GM21447 (cell line): ENCODE measurements around the gene ARHGEF33.
"Not testable (repeated sequence)": the region's sequence is repeated elsewhere in the genome, so short reads cannot be mapped to it uniquely, and the experiment has no call there.

Experiments used
- ATAC-seq: cut with Tn5 transposase; IDR thresholded peaks from one replicate; pipeline ENCODE4 v1.9.1; 2021; ENCODE audit not compliant: unreplicated experiment

Gene ARHGEF33

DNA sequence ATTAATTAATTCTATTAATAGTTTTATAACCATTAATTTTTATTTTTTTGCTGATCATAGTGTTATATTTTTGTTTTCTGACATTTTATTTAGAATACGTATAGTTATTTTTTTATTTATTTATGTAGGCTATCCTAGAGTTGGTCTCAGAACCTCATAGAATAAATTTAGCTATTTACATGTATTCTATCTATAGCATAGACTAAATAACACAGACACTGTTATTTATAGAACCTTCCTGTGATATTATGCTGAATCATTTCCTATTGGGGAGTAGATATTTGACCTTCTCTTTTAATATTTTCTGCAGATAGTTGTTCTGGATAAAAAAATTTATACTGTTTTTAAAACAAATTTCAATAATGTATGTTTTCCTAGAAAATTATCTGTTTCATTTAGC is 20.2 kb downstream of the ARHGEF33 start:
- ATAC-seq: no peak

DNA sequence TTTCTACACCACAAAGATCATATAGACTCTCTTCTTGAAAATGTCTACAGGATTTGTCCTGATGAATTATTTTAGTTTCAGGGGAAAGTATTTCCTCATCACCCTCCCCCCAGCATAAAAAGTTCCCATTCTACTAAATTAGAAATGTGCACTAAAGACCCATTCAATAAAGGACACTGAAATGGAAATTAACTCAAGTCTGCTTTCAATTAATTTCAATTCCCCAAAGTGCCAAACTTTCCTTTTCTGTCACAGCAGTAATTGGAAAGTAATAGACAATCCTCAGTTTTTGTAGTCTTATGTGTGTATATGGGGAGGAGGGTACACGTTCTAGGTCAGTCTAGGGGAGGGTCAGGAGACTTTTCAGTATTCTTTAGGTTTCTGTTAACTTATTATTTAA is 21.5 kb downstream of the ARHGEF33 start:
- no peak for ATAC-seq

DNA sequence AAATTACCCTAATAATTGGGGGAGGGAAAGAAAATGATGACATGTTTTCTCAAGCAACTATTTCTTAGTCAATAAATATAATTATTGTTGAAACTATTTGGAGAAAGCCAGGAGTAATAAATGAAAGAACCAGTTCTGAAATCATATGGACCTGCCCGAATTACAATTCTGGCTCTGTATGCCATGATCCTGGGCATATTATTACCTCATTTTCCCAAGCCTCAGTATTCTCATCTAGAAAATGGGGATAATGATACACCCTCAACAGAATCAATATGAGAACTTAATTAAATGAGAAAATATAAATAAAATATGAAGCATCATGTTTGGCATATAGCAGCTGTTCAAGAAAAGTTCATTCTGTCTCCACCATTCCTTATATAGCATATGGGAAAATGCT is 22.9 kb downstream of the ARHGEF33 start:
- no peak for ATAC-seq

DNA sequence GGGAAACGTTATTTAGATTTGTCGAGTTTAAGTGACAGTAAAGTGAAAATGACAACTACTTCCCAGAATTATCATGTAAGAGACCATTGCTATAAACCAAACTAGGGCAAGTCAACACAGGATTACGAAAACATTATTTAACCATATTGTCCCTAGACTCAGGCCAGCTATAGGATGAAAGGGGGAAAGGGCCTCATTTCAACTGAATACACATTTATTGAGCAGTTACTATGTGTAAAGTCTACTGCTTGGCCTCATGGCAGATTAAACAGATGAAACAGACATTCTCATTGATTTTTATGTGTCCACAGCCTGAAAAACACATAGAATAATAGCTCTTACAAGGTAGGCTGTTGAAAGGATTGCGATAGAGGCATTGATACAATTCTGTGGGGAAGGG is 32.7 kb downstream of the ARHGEF33 start:
- ATAC-seq: no peak

DNA sequence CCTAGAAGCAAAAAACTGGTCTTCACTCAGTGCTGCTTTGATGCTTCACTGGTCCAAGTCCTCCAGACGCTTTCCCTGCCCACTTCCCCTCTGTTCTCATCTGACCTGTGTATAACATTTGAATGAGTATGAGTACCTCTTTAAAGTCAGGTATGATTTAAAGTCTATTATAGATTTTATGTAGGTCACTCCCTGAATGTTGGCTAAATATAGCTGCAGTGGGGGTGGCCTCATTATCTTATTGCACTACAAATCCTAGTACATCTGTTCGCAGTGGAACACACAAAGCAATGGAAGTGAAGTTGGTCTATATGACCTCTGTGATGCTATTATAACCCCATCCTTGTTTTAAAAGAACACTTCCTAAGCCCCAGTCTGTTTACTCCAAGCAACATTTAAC is 33.2 kb downstream of the ARHGEF33 start:
- ATAC-seq: no peak

DNA sequence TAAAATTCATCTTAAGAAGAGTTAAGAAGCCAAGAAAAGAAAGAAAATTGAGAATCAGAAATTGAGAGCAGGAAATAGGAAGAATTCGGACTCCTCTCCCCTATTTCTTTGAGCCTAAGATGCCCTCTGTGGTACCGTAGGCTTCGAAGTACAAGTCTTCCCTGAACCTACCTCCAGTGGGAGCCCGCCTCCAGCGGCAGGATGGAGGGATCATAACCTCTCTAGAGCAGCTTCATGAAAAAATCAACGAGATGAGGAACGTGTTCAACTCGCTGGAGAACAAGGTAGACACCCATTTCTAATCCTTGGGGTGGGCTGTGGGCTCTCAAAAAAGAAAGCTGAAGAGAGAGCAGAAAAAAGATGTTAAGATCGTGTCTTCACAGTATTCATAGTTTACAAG is 36.3 kb downstream of the ARHGEF33 start:
- ATAC-seq: no peak

DNA sequence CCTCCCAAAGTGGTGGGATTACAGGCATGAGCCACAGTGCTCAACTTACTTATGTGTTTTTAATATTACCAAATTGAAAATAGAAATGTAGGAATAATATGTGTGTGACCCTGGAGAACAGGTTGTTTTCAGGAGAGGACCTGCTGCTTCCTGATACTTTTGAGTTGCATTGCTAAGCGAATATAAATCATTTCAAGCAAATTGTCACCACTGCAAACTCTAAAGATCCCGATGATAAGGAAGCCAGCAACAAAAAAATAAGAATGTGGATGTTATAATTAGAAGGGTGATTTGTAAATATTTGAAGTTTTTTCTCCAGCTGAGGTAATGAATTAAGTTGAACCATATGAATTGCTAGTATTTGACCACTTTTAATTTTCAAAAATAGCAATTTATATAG is 40.9 kb downstream of the ARHGEF33 start:
- ATAC-seq: no peak

DNA sequence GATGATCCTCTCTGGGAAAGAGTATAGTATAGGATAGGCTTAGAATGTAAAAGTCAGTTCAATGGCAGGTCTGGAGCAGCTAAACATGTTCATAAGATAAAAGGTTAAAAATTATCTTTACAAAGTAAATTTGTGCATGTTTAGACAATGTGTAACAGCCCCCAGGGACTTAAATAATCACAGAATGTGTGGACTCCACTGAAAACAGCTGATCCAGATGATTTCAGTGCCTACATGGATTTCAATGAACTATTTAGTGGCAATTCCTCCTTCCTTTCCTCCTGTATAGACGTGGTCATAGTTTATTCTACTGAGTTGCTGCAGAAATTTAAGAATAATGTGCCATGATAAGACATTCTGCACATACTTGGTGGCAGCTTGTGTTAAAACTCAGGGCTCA is 42.9 kb downstream of the ARHGEF33 start:
- no peak for ATAC-seq

DNA sequence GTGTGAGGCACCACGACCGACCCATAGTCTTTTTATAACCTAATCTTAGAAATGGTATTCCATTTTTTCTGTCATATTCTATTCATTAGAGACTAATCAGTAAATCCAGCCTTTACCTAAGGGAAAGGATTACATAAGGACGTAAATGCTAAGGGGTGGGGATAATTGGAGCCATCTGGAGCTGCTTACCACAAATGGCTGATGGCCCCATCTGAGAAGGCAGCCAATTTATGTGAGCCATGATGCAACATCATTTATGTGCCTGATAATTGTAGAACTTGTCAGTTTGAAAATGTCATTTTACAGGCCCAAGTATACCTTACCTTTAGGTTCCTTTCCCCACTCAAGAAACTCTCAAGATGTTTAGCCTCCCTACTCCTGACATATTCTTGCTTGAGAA is 44.0 kb downstream of the ARHGEF33 start:
- ATAC-seq: no peak

DNA sequence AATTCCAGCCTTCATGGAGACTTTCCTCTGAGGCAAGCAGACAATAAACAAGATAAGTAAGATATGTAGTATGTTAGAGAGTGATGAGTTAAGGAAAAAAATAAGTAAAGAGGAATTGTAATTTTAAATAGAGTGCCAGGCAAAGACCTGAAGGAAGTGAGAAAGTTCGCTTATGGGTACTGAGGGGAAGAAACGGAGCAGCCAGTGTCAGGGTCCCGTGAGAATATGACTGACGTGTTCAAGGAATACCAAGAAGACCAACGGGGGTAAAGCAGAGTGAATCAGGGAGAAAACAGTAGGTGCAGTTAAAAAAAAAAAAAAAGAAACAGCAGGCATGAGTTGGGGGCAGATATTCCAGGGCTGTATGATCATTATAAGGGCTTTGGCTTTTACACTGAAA is 45.1 kb downstream of the ARHGEF33 start:
- ATAC-seq: no peak

DNA sequence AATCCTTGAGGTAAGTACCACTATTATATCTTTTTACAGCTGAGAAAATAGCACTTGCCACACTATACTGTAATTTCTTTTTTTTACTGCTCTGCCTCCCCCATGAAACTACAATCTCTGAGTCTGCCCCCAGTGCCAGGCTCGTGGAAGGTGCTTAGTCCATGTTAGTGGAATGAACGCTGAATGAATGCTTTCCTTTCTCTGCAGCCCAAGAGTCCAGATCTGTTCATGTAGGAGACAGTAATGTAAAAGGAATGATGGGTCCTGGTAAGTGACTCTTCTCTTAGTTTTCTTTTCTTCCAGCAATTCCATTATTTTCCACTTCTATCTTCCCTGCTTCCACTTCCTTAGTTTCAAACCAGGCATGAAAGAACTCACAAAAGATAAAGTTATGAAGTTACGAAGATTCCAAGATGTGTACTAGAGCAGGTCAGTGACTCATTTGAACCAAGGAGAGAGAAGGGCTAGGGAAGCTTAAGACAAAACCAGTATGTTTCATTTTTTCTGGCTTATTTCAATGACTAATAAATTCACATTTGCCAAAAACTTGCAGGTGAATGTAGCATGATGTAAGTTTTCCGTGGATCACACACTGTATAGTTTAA is 46.0 kb downstream of the ARHGEF33 start:
- no peak for ATAC-seq

DNA sequence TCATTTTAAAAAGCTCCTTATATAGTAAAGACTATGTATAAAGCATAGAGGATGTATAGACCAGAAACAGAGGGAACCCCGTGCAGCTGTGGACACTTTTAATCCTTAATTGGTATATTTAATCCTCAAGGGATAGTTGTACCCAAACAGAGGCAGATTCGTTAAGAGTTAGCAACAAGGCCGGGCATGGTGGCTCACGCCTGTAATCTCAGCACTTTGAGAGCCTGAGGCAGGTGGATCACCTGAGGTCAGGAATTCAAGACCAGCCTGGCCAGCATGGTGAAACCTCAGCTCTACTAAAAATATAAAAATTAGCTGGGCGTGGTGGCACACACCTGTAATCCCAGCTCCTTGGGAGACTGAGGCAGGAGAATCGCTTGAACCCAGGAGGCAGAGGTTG is 46.8 kb downstream of the ARHGEF33 start:
- not testable (repeated sequence) for ATAC-seq

DNA sequence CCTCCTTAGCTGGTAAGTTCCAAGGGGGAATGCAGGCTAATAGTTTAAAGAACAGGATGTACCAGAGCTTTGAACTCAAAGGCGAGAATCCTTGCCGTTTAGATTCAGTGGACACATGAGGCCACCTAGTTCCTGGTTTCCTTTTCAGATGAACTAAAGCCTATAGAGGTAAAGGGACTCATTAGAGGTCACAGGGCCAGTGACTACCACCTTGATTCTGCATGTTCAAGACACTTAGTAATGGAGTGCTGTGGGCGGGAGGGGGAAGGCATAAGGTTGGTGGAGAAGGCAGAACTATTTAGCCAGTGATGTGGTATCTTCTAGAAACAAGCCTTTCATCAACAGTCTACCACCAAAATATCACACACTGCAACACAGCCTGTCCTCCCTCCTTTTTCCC is 47.9 kb downstream of the ARHGEF33 start:
- no peak for ATAC-seq

DNA sequence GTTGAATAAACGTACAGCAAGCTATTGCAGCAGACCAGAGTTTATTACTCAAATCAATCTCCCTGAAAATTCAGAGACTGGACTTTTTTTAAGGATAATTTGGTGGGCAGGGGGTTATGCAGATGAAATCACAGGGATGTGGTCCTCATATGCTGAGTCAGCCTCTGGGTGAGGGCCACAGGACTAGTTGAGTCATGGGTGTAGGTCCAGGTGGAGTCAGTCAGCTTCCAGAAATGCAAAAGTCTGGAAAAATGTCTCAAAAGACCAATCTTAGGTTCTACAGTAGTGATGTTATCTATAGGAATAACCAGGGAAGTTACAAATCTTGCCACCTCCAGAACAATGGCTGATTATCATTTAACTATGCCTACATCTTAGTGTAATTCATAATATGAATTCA is 51.1 kb downstream of the ARHGEF33 start:
- no peak for ATAC-seq

DNA sequence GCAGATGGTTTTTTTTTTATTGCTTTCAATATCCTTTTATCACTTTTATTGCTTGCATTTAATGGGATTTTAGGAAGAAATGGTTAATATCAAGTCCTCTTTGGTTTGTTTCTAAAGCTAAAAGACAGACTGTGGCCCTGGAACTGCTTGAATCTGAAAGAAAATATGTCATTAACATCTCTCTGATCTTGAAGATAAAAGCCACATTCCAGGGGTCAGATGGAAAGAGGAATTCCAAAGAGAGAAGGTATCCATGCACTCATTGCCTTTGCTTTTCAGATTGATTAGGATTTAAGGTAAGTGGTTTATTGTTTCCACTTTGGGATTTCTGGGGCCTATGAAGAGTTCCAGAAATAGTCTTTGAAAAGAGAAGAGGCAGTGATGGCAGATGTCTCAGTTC is 54.1 kb downstream of the ARHGEF33 start:
- no peak for ATAC-seq

DNA sequence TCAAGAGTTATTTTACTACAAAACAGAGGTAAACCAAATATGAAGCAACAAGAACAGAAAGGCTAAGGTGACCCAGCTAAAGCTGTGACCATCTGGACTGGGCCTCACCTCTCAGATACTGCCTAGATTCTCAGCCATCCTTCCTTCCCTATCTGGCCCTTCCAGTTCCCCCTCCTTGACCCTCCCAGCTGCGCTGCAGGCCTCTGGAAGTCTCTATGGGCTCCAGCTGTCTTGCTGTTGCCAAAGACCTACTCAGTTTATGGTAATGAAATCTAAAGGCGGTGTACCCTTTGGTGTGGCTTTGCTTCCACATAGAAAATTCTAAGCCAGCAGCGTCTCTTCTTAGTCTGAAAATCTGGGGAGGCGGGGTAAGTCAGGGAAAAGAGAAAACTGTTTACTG is 55.7 kb downstream of the ARHGEF33 start:
- ATAC-seq: no peak

DNA sequence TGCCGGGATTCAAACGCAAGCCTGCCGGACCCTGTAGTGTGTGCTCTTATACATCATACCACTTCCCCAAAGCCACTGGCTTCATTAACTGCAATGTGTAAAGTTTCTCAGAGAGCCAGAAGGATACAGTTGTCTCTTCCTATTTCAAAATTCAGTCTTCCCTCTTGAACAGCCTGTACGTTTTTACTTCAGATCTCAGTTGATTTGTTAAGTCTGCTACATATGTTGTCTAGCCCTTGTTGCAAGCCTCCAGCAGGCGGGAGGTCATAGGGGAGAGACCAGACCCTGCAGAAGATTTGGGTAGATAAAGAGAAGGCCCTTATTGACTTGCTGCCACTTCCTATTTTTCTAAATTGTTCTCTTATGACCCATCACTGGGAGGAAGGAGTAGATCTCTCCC is 56.2 kb downstream of the ARHGEF33 start:
- ATAC-seq: no peak

DNA sequence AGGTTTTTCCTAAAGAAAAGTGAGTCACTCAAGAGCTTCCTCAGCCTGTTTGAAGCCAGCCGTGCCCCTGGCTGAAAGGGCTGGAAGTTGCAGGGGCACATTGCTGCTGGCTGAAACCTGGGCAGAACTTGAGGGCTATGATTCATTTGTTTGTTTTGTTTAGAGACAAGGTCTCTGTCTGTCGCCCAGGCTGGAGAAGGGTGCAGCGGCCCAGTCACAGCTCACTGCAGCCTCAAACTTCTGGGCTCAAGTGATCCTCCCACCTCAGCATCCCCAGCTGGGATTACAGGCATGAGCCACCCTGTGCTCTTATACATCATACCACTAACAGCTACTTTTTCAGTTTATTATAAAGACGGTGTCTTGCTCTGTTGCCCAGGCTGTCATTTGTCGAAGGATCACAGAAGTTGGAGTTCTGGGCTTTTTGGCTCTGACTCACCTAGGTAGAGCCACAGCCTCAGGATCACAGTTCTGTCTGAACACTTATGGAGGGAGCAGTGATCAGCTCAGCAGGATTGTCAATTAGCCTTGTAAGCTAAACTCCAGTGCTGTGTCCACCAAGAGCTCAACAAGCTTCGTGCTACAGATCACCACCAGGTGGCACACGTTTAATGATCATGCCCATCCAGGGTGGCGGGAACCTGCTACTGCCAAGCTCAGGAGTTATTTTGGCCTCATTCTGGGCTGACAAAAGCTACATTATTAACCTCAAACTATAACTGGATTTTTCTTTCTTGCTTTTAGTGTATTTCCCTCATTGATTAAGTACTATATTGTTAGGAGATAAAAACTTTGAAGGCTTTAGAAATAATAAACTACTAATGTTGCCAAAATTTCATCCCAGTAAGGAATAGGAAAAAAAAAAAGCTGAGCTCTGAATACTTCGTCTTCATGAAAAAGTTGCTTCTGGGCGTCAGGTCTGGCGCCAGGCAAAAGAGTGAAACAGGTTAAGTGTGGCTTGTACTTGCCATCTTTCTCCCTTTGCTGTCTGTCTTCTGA is 57.9 kb downstream of the ARHGEF33 start:
- no peak for ATAC-seq

DNA sequence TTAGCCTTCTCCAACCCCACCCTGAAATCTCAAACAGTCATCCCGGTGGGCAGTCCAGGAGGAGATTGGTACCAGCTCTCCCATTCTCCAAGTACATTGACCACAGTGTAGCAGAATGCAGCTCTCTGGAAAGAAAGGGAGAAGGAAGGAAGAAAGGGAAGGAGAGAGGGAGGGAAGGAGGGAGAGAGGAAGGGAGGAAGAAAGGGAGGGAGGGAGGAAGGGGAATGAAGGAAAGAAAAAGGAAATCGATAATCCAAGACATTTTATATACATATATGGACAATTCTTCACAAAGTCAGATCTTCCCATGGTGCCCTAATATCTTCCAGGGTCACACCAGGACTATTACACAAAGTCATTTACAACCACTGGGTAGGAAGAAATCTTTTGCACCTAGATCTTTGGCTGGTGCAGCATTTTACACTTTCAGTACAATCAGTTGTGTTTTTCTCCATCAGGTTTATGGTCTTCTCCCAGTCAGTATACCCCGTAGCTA is 58.8 kb downstream of the ARHGEF33 start:
- no peak for ATAC-seq

DNA sequence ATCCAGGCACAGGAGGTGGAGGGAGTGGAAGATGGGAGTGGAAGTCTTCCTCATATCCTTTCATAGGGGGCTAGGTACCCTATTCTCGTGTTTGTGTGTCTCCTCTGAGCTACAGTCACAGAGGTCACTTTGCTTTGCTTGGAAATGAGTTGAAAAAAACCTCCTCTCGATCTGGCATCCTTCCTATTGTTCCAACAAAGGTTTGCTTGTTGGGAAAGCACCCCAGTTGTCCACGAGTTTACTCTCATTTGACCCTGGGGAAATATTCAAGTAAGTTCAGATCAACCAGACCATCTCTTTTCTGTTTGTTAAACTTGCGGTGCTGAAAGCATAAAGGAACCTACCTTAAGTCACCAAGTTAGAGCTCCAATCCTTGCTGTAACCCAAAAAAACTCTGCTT is 59.3 kb downstream of the ARHGEF33 start:
- no peak for ATAC-seq

DNA sequence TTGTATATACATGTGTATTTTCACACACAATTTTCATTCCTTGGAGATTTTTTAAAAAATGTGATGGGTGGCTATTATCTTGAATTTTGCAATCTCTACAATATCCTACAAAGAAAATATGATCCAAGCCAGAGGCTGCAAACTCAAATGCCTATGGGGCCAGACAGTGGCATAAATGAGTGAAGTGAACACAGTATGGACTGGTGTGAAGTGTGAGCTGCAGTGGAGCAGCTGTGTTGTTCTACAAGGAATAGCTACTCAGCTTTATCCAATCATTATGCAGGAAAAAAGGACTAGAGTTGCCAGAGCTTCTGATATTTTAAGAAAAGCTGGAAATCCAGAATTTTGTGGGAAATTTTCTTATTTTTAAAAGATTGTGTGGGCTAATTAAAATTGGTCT is 62.1 kb downstream of the ARHGEF33 start:
- ATAC-seq: no peak

DNA sequence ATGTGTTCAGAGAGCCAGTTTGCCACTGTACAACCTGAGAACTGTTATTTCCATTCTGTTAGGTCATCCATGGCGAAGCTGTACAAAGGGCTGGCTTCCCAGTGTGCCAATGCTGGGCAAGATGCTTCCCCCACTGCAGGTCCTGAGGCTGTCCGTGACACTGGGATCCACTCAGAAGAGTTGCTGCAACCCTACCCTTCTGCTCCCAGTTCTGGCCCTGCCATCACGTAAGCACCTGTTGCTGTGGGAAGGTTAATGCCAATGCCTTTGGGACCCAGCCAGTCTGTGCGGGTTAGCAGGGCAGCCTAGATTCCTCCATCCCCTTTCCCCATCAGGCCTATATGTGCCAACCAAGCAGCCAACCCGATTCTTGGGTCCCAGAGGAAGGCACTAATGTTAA is 68.3 kb downstream of the ARHGEF33 start:
- ATAC-seq: no peak
